Neural cell (in vitro differentiated cells): ENCODE data around the gene SNTB2.

Source experiments
- EP300 ChIP-seq: fragments of 450-650 bp; conservative IDR thresholded peaks from 2 replicates; pipeline ENCODE4 v1.6.1; 2014; ENCODE audit warnings: antibody characterized with exemption, mild to moderate bottlenecking, moderate library complexity; ENCODE audit not compliant: poor library complexity, severe bottlenecking
- EZH2 ChIP-seq: fragments of 200-600, 300-800 bp; shearing (Covaris generic), sonication (generic); IDR thresholded peaks from 2 replicates; pipeline ENCODE4 v1.6.1; 2014; ENCODE audit warnings: antibody characterized with exemption, low read length, borderline replicate concordance, mild to moderate bottlenecking; ENCODE audit not compliant: insufficient read depth, poor library complexity, severe bottlenecking
- POLR2AphosphoS5 ChIP-seq: IDR thresholded peaks from 2 replicates; pipeline ENCODE4 v1.6.1; 2012
- RAD21 ChIP-seq: fragments of 450-650 bp; conservative IDR thresholded peaks from 2 replicates; pipeline ENCODE4 v1.6.1; 2014; ENCODE audit warnings: antibody characterized with exemption, mild to moderate bottlenecking, moderate library complexity
- SMC3 ChIP-seq: fragments of 450-650 bp; conservative IDR thresholded peaks from 2 replicates; pipeline ENCODE4 v1.6.1; 2014; ENCODE audit warnings: antibody characterized with exemption, mild to moderate bottlenecking, moderate library complexity; ENCODE audit not compliant: poor library complexity
- TAF1 ChIP-seq: IDR thresholded peaks from 2 replicates; pipeline ENCODE4 v1.6.1; 2012; ENCODE audit warnings: low read depth
- TF ChIP-seq, protein P1 (sequence below): fragments of 450-650 bp; IDR thresholded peaks from 2 replicates; pipeline ENCODE4 v1.5.1; 2014; ENCODE audit warnings: antibody characterized with exemption, mild to moderate bottlenecking, moderate library complexity; ENCODE audit not compliant: poor library complexity, severe bottlenecking
- TF ChIP-seq, protein P2 (sequence below): IDR thresholded peaks from 2 replicates; pipeline ENCODE4 v1.6.1; 2012; ENCODE audit warnings: borderline replicate concordance

DNA sequence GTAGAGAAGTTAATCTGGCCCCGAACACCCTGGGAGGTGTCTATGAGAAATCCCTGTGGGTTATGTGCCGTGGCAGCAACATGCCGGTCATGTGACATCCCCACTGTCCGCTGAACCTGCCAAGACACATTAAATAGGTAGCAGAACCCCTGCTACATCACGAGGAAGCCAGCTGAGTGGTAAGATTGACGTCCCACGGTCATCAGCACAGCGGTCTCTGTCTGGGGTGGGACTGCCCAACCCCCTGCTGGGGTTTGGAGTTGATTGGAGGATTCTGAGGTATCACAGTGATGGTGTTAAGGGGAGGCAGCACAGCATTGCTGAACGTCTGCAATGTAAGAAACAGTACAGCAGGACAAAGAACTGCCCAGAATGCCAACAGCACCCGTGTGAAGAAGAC lies 162.6 kb downstream of the SNTB2 start:
- TF ChIP-seq, protein P1, sequence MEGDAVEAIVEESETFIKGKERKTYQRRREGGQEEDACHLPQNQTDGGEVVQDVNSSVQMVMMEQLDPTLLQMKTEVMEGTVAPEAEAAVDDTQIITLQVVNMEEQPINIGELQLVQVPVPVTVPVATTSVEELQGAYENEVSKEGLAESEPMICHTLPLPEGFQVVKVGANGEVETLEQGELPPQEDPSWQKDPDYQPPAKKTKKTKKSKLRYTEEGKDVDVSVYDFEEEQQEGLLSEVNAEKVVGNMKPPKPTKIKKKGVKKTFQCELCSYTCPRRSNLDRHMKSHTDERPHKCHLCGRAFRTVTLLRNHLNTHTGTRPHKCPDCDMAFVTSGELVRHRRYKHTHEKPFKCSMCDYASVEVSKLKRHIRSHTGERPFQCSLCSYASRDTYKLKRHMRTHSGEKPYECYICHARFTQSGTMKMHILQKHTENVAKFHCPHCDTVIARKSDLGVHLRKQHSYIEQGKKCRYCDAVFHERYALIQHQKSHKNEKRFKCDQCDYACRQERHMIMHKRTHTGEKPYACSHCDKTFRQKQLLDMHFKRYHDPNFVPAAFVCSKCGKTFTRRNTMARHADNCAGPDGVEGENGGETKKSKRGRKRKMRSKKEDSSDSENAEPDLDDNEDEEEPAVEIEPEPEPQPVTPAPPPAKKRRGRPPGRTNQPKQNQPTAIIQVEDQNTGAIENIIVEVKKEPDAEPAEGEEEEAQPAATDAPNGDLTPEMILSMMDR: no peak
- TF ChIP-seq EP300 (no peak), RAD21 (no peak), EZH2 (no peak), POLR2AphosphoS5 (no peak), SMC3 (no peak), TAF1 (no peak)
- TF ChIP-seq, protein P2, sequence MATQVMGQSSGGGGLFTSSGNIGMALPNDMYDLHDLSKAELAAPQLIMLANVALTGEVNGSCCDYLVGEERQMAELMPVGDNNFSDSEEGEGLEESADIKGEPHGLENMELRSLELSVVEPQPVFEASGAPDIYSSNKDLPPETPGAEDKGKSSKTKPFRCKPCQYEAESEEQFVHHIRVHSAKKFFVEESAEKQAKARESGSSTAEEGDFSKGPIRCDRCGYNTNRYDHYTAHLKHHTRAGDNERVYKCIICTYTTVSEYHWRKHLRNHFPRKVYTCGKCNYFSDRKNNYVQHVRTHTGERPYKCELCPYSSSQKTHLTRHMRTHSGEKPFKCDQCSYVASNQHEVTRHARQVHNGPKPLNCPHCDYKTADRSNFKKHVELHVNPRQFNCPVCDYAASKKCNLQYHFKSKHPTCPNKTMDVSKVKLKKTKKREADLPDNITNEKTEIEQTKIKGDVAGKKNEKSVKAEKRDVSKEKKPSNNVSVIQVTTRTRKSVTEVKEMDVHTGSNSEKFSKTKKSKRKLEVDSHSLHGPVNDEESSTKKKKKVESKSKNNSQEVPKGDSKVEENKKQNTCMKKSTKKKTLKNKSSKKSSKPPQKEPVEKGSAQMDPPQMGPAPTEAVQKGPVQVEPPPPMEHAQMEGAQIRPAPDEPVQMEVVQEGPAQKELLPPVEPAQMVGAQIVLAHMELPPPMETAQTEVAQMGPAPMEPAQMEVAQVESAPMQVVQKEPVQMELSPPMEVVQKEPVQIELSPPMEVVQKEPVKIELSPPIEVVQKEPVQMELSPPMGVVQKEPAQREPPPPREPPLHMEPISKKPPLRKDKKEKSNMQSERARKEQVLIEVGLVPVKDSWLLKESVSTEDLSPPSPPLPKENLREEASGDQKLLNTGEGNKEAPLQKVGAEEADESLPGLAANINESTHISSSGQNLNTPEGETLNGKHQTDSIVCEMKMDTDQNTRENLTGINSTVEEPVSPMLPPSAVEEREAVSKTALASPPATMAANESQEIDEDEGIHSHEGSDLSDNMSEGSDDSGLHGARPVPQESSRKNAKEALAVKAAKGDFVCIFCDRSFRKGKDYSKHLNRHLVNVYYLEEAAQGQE: no peak
